Measurements from ENCODE around the gene RFC2.

RFC2 gene

GRCh38 chr7:74246497-74246896, 7.7 kb downstream of the RFC2 start:
- DNase-seq (ENCODE audit: low read depth): no peak
- H3K4me3 ChIP-seq (ENCODE audit: control insufficient read depth, low read depth, low read length): no peak overlapping the region
- no peak for TF ChIP-seq CTCF (IDR thresholded peaks at IDR 0.05; ENCODE audit: control insufficient read depth, insufficient read depth, low read depth, low read length, missing control alignments)

DNA sequence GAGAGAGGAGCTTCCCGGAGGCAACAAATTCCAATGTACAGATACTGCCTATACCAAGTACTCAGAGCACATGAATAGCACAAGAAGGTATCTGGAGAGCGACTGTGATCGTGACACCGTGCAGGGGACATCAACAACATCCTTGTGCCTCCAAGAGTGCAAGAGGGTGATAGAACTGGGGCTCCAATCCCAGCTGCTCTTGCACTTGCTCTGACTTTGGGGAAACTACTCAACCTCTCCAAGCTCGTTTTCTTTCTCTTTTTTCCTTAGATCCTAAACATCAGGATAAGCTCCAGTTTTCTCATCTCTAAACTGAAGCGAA, 12.1 kb downstream of the RFC2 start:
- no peak for DNase-seq (ENCODE audit: low read depth)
- TF ChIP-seq CTCF (IDR thresholded peaks at IDR 0.05; ENCODE audit: control insufficient read depth, insufficient read depth, low read depth, low read length, missing control alignments): no peak
- no peak overlapping the region for H3K4me3 ChIP-seq (ENCODE audit: control insufficient read depth, low read depth, low read length)

DNA sequence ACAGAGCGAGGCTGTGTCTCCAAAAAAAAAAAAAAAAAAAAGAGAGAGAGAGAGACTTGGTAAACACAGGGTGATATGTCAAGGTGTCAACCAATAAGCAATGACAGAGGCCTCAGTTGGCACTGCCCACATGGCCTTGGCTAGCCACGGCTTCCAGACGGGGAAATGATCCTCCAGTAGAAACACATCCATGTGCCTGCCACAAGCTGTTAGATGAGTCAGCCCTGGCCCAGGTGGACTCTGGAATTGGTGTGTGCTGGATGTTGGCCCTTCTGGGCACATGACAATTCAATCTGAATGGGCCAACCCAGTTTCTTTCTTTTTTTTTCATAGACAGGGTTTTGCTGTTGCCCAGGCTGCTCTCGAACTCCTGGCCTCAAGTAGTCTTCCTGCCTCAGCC, 13.7 kb downstream of the RFC2 start:
- no peak for TF ChIP-seq CTCF (IDR thresholded peaks at IDR 0.05; ENCODE audit: control insufficient read depth, insufficient read depth, low read depth, low read length, missing control alignments)
- no peak for DNase-seq (ENCODE audit: low read depth)
- no peak overlapping the region for H3K4me3 ChIP-seq (ENCODE audit: control insufficient read depth, low read depth, low read length)

DNA sequence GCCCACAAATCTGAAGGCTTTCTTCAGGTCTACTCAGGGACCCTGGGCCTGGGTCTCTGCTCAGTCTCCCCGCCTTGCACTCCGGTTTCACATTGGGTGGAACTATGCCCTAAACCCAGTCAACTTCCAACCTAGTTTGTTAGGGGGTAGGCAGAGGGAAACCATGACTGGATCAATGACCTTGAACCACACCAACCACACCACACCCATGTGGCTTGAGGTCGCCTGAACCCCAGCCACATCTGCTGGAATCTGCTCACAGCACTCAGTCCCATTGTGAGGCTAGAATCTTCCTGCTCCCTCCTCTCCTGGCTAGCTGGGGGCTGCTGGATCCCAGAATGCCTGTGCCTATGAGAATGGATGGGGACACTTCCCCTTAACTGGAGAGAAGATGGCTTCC, 17.9 kb downstream of the RFC2 start:
- no peak for DNase-seq (ENCODE audit: low read depth)
- no peak for TF ChIP-seq CTCF (IDR thresholded peaks at IDR 0.05; ENCODE audit: control insufficient read depth, insufficient read depth, low read depth, low read length, missing control alignments)
- H3K4me3 ChIP-seq (ENCODE audit: control insufficient read depth, low read depth, low read length): no peak overlapping the region

- no peak for DNase-seq (ENCODE audit: low read depth)
- TF ChIP-seq CTCF (IDR thresholded peaks at IDR 0.05; ENCODE audit: control insufficient read depth, insufficient read depth, low read depth, low read length, missing control alignments): no peak
- H3K4me3 ChIP-seq (ENCODE audit: control insufficient read depth, low read depth, low read length): no peak overlapping the region
Observed at GRCh38 chr7:74235518-74236268, 18.5 kb downstream of the RFC2 start.

DNA sequence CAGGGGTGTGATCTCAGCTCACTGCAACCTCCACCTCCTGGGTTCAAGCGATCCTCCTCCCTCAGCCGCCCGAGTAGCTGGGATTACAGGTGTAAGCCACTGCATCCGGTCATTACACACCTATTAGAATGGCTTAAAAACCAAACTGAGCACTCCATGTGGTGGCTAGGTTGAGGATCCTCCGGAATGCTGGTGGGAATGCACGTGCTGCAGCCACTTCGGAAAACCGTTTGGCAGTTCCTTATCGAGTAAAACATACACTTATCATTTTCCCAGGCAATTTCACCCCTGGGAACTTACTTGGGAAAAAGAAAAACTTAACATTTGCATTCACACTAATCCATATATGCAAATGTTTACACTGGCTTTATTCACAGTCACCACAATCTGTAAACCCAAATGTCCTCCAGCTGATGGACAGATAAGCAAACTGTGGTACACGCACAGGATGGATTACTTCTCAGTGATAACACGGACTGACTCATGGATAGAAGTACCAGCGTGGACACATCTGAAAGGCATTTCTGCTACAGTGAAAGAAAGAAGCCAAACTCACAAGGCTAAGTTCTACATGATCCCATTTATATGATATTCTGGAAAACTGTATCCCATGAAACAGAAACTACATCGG, 20.4 kb downstream of the RFC2 start:
- DNase-seq (ENCODE audit: low read depth): no peak
- H3K4me3 ChIP-seq (ENCODE audit: control insufficient read depth, low read depth, low read length): no peak overlapping the region
- no peak for TF ChIP-seq CTCF (IDR thresholded peaks at IDR 0.05; ENCODE audit: control insufficient read depth, insufficient read depth, low read depth, low read length, missing control alignments)
